Stimulated activated CD8-positive, alpha-beta memory T cell treated with anti-CD3 and anti-CD28 coated beads, Interleukin-7, amount 100 ng/mL, for 48 hours (primary cell): ENCODE data around the gene GET4.

Experiments used
- DNase-seq, 2 donors: peaks; one replicate each; pipeline ENCODE4 v3.0.0-alpha.2; 2020; ENCODE audit warnings: low read depth in 1 of 2; ENCODE audit errors: extremely low read depth in 1 of 2

The GET4 gene

GRCh38 chr7:897771-898376 is 21.5 kb downstream of the GET4 start:
- no peak for DNase-seq

DNA sequence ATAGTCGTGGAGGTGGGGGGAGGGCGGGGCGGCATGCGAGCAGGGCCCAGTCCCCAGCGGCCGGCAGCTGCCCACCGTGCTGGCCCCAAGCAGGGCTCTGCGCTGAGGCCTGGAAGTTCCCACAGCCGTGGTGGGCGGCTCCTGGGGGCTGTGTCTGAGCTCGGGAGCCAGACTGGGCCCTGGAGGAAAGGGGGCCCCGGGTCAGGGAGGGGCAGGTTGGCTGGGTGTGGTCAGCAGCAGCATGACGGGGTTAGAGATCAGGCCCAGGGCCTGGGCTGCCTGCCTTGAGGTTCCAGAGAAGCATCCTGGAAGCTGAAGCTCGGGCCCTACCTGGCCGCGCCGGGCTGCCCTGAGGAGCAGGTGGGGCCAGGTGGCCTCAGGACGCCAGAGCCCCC is 22.1 kb downstream of the GET4 start:
- no peak for DNase-seq

- DNase-seq: no peak
Measured at GRCh38 chr7:898855-899681, 22.7 kb downstream of the GET4 start.

DNA sequence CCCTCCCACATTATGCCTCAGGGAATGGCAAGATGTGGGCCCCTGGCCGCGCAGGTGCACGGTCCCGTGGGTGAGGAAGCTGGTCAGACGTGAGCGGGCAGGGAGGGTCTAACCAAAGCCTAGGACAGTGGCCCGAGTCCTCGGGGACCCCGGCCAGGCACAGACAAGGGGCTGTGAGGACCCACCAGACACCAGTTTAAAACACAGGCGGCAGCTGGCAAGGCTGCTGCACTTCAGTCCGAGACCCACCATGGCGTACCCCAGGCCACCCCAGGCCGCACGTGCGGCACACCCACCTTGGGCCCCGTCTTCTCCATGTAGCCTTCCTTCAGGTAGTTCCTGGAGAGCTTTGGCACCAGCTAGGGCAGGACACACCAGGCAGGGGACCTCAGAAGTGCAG is 23.5 kb downstream of the GET4 start:
- DNase-seq: no peak

DNA sequence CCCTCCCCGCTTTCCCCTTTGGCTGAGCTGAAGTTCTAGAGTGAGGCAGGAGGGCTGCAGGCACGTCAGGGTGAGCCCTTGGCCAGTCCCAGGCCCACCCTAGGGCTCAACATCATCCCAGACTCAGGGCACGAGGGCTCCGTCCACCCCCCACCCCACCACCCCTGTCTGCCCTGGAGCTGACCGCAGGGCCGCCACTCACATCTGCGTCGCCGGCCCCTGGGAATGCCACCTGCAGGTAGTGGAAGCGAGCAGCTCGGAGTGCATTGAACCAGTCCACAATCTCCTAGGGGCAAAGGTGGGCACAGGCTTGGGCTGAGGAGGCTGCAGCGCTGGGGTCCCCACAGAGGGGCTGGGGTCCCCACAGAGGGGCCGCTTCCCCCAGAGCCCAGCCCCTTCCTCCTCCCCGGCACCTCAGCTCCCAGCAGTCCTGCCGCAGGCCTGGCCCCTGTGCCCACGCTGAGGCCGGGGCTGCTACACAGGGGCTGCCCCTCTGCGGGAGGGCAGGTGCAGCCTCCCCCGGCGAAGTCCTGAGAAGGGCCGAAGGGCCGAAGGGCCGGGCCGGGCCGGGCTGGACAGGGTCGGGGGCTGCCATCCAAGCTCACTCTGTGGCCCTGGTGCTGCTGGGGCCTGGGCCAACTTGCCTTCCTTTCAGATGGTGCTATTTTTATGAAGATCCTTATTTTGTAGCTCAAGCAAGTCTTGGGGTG is 24.1 kb downstream of the GET4 start:
- no peak for DNase-seq

GRCh38 chr7:901041-901387 is 24.7 kb downstream of the GET4 start:
- DNase-seq: no peak

- DNase-seq: peak; percentile 30 to 55
Measured at GRCh38 chr7:901388-902154, 25.2 kb downstream of the GET4 start.

GRCh38 chr7:902996-903395 is 26.6 kb downstream of the GET4 start:
- no peak for DNase-seq

DNA sequence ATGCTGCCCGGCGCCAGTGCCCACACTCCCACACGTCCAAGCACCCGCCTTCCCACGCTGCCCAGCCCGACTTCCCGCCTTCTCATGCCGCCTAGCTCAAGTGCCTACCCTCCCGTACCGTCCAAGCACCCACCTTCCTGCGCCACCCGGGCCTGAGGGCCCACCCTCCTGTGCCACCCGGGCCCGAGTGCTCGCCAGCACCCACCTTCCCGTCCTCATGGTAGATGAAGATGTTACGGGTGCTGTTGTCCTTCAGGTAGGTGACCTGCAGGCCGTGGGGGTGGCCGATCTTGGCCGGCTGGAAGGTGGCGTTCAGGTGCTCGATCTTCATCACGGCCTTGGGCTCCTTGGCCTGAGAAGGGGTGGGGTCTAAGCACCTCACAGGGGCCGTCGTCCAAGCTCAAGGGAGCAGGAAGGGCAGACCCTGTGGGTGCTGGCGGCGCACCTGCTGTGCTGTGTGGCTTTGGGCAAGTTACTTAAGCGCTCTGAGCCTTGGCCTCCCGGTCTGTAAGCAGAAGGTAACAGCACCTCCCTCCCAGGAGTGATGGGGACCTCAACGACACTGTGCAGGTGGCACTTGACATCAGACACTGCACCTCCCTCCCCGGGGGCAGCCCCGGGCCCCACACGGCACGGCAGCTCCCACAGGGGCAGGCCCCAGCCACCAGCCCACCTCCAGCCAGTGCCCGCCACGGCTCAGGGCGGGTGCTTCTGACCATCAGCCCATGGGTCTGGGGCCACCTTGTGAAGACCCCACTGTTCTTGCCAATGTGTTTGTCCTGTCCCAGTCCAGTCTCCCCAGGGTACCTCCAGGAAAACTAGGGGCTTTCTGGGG is 27.8 kb downstream of the GET4 start:
- DNase-seq: no peak

GRCh38 chr7:904847-905246 is 28.5 kb downstream of the GET4 start:
- DNase-seq: no peak

DNA sequence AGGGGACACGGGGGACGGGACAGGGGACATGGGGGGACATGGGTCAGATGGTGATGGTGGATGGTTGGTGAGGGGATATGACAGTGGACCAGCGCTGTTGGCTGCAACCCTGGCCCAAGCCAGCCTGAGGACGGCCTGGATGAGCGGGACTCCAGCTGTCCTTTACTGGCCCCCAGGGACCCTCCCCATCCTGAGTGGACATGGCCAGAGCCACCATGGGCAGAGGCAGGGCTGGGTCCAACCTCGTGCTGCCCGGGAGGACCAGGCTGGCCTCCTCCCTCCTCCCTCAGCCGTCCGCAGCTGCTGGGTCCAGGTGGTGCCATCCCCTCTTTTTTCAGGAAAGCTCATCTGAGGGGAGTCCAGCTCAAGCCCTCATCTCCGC is 30.4 kb downstream of the GET4 start:
- DNase-seq: no peak

- DNase-seq: no peak
Measured at GRCh38 chr7:907158-907980, 31.0 kb downstream of the GET4 start.

GRCh38 chr7:908159-908581 is 31.8 kb downstream of the GET4 start:
- DNase-seq: no peak

- DNase-seq: peak; percentile 29 to 56
Measured at GRCh38 chr7:908591-909357, 32.4 kb downstream of the GET4 start.

GRCh38 chr7:909358-910329 is 33.3 kb downstream of the GET4 start:
- DNase-seq: no peak

- no peak for DNase-seq
Measured at GRCh38 chr7:910441-910861, 34.1 kb downstream of the GET4 start.

GRCh38 chr7:910931-911431 is 34.6 kb downstream of the GET4 start:
- no peak for DNase-seq
